NCI-H128 (cell line): Measurements from ENCODE around the gene ZNF222.
A peak's percentile ranks its signal among the peaks of the same experiment; 100 is the strongest.

Experiments
- DNase-seq: peaks from one replicate; lab custom pipeline; 2025; ENCODE audit not compliant: unreplicated experiment; lab: John Stamatoyannopoulos, UW

Gene ZNF222

GRCh38 chr19:44025217-44025936, at the start of gene ZNF222:
Gene ZNF222 (plus strand): TSS chr19:44025379. CDS start chr19:44025437, 58 bp downstream.
- peak; percentile 37 for DNase-seq

GRCh38 chr19:43976732-43977131, 48.4 kb upstream of the ZNF222 start:
- DNase-seq, result no peak

GRCh38 chr19:43983544-43983911, 41.7 kb upstream of the ZNF222 start:
- DNase-seq, result no peak

- peak; percentile 30 for DNase-seq
Observed at GRCh38 chr19:43983912-43984686, 41.1 kb upstream of the ZNF222 start, which contains the start of gene ZNF155. Gene ZNF155 (plus strand): TSS chr19:43984188. CDS start chr19:43988544, 4,356 bp downstream.

GRCh38 chr19:43984687-43985000, 40.5 kb upstream of the ZNF222 start:
- DNase-seq, result no peak

- DNase-seq, result no peak
Observed at GRCh38 chr19:43997631-43998290, 27.4 kb upstream of the ZNF222 start.

GRCh38 chr19:44002212-44002565, 23.0 kb upstream of the ZNF222 start:
- DNase-seq, result no peak

GRCh38 chr19:44002566-44003460, 22.4 kb upstream of the ZNF222 start, which contains the start of gene ZNF230:
Gene ZNF230 (plus strand): TSS chr19:44002957. CDS start chr19:44007079, 4,122 bp downstream.
- peak; percentile 85 for DNase-seq

GRCh38 chr19:44003461-44004009, 21.6 kb upstream of the ZNF222 start:
- no peak for DNase-seq

- DNase-seq, result no peak
Observed at GRCh38 chr19:44005973-44006372, 19.2 kb upstream of the ZNF222 start.

- no peak for DNase-seq
Observed at GRCh38 chr19:44007473-44007872, 17.7 kb upstream of the ZNF222 start.

- DNase-seq, result no peak
Observed at GRCh38 chr19:44010468-44010867, 14.7 kb upstream of the ZNF222 start.

GRCh38 chr19:44019498-44019897, 5.7 kb upstream of the ZNF222 start:
- DNase-seq, result no peak

- DNase-seq, result no peak
Observed at GRCh38 chr19:44021221-44021620, 4.0 kb upstream of the ZNF222 start.

GRCh38 chr19:44024900-44025216, 321 bp upstream of the ZNF222 start:
- no peak for DNase-seq

GRCh38 chr19:44026622-44027021, 1.4 kb downstream of the ZNF222 start:
- no peak for DNase-seq

GRCh38 chr19:44032001-44032610, 6.9 kb downstream of the ZNF222 start:
- DNase-seq, result no peak

GRCh38 chr19:44042147-44042546, 17.0 kb downstream of the ZNF222 start:
- no peak for DNase-seq

GRCh38 chr19:44050740-44051649, 25.8 kb downstream of the ZNF222 start:
- no peak for DNase-seq
